GM12892 (cell line): ENCODE measurements around the gene MCEE.
A peak's percentile ranks its signal among the peaks of the same experiment; 100 is the strongest.
"Not testable (repeated sequence)": the region's sequence is repeated elsewhere in the genome, so short reads cannot be mapped to it uniquely, and the experiment has no call there.

Source experiments
- DNase-seq: peaks from one replicate; pipeline ENCODE4 v3.0.0; 2011; ENCODE audit not compliant: insufficient read length
- FAIRE-seq: peaks from 2 replicates; lab custom pipeline; 2011; peaks lifted over from hg19 to GRCh38; lab: Jason Lieb, UNC
- POLR2A ChIP-seq: IDR thresholded peaks from 2 replicates; pipeline ENCODE4 v1.6.1; 2011; ENCODE audit warnings: low read depth, low read length, control low read depth
- POLR2AphosphoS5 ChIP-seq: IDR thresholded peaks from 2 replicates; pipeline ENCODE4 v1.6.1; 2011; ENCODE audit warnings: low read depth, low read length, control low read depth
- TAF1 ChIP-seq: IDR thresholded peaks from 2 replicates; pipeline ENCODE4 v1.6.1; 2011; ENCODE audit warnings: low read depth, mild to moderate bottlenecking, control low read depth, low read length, borderline replicate concordance

The MCEE gene

GRCh38 chr2:71122387-71123298, 7.4 kb downstream of the MCEE start:
- DNase-seq (no peak), FAIRE-seq (no peak)
- TF ChIP-seq POLR2AphosphoS5: no peak
- TF ChIP-seq TAF1: no peak
- TF ChIP-seq POLR2A: no peak

GRCh38 chr2:71121479-71121878, 8.6 kb downstream of the MCEE start:
- no peak for TF ChIP-seq POLR2A
- no peak for TF ChIP-seq TAF1
- no peak for TF ChIP-seq POLR2AphosphoS5
- DNase-seq (no peak), FAIRE-seq (no peak)

GRCh38 chr2:71120195-71120594, 9.8 kb downstream of the MCEE start:
- no peak for FAIRE-seq
- no peak for TF ChIP-seq POLR2AphosphoS5
- no peak for TF ChIP-seq TAF1
- DNase-seq: no peak

- FAIRE-seq (no peak), DNase-seq (no peak)
Observed at GRCh38 chr2:71117063-71117462, 13.0 kb downstream of the MCEE start.

GRCh38 chr2:71113843-71114242, 16.2 kb downstream of the MCEE start:
- DNase-seq: no peak
- TF ChIP-seq POLR2A (no peak), TAF1 (no peak), POLR2AphosphoS5 (no peak)
- FAIRE-seq: no peak

More at GRCh38 chr2:71117063-71117462, 13.0 kb downstream of the MCEE start:
- TF ChIP-seq POLR2A: no peak
- no peak for TF ChIP-seq TAF1
- TF ChIP-seq POLR2AphosphoS5: no peak

GRCh38 chr2:71108091-71108490, 21.9 kb downstream of the MCEE start:
- no peak for FAIRE-seq
- TF ChIP-seq TAF1 (no peak), POLR2A (no peak), POLR2AphosphoS5 (no peak)
- DNase-seq: no peak

- not testable (repeated sequence) for FAIRE-seq, DNase-seq
Observed at GRCh38 chr2:71106463-71106862, 23.6 kb downstream of the MCEE start.

GRCh38 chr2:71103809-71104208, 26.2 kb downstream of the MCEE start:
- FAIRE-seq (no peak), DNase-seq (no peak)
- TF ChIP-seq POLR2A (no peak), TAF1 (no peak), POLR2AphosphoS5 (no peak)

- FAIRE-seq: no peak
- TF ChIP-seq TAF1: no peak
- TF ChIP-seq POLR2A: no peak
- TF ChIP-seq POLR2AphosphoS5: no peak
- no peak for DNase-seq
Observed at GRCh38 chr2:71102981-71103681, 26.9 kb downstream of the MCEE start.

- no peak for DNase-seq
- no peak for FAIRE-seq
- TF ChIP-seq TAF1 (no peak), POLR2AphosphoS5 (no peak), POLR2A (no peak)
Observed at GRCh38 chr2:71101656-71102055, 28.4 kb downstream of the MCEE start.

GRCh38 chr2:71100195-71100964, 29.6 kb downstream of the MCEE start:
- DNase-seq (peak; percentile 32), FAIRE-seq (peak; percentile 84)
- TF ChIP-seq POLR2A (no peak), POLR2AphosphoS5 (no peak), TAF1 (no peak)

GRCh38 chr2:71092491-71093260, 37.4 kb downstream of the MCEE start:
- not testable (repeated sequence) for DNase-seq, FAIRE-seq

- FAIRE-seq: not testable (repeated sequence)
Observed at GRCh38 chr2:71091808-71092207, 38.2 kb downstream of the MCEE start.

GRCh38 chr2:71089475-71089874, 40.6 kb downstream of the MCEE start:
- DNase-seq, FAIRE-seq: not testable (repeated sequence)

More at GRCh38 chr2:71091808-71092207, 38.2 kb downstream of the MCEE start:
- DNase-seq: not testable (repeated sequence)

GRCh38 chr2:71085325-71086003, 44.6 kb downstream of the MCEE start:
- not testable (repeated sequence) for FAIRE-seq, DNase-seq

- not testable (repeated sequence) for DNase-seq, FAIRE-seq
Observed at GRCh38 chr2:71083752-71084312, 46.2 kb downstream of the MCEE start.
